NCI-H510A treated with DMSO at 0.1 percent for 48 hours (cell line): Measurements from ENCODE around the gene RBFOX2.
"Not testable (repeated sequence)": the region's sequence is repeated elsewhere in the genome, so short reads cannot be mapped to it uniquely, and the experiment has no call there.

Experiments
- DNase-seq: peaks from one replicate; lab custom pipeline; 2025; lab: John Stamatoyannopoulos, UW

Gene RBFOX2

DNA sequence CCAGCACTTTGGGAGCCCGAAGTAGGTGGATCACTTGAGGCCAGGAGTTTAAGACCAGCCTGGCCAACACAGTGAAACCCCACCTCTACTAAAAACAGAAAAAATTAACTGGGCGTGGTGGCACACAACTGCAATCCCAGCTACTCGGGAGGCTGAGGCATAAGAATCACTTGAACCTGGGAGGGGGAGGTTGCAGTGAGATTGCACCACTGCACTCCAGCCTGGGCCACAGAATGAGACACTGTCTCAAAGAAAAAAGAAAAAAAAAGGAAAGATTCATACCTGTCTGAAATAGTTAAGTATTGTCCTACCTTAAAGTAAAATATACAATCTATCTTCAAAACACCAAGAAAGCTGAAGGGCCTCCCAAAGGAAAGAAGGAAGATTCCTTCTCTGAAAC, 20.1 kb downstream of the RBFOX2 start:
- no peak for DNase-seq

DNA sequence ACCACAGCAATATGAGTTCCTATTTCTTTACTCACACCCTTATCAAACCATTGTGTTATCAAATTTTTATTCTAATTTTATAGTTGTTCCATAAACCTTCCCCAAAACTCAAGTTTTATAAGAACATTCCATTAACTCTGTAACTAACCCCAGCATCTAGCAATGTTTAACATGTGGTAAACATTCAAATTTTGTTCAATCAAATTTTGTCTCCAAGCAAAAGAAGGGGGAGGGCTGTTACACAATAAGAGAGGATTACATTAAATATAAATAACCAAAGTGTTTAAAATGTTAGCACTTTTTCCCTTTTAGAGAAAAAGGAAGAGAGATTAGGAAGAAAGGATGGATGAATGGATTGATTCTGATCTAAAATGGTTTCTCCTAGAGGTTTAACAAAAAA, 20.5 kb downstream of the RBFOX2 start:
- DNase-seq = no peak

DNA sequence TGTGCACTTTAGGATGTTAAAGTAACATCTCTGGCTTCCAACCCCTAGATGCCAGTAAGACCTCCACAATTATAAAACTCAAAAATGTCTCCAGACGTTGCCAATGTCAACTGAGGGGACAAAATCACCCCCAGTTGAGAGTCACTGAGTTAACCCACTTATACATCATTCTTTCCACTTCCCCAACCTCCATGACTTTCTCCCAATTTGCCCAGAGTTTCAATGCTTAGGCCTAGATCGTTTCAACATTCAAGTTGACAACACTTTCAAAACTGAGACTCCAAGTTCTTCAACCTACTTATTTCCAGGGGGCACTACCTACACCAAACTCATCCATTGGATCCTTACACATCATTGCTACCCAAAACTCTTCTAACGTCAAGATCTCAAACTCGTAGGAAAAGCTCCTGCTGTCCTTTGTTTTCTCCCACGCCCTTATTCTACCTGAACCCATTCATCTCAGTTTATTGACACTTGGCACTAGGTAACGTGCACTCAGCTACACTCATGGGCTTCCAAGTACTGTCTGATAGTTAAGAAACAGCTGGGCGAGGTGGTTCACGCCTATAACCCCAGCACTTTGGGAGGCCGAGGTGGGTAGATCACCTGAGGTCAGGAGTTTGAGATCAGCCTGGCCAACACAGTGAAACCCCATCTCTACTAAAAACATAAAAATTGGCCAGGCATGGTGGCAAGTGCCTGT, 24.5 kb downstream of the RBFOX2 start:
- DNase-seq = no peak

DNA sequence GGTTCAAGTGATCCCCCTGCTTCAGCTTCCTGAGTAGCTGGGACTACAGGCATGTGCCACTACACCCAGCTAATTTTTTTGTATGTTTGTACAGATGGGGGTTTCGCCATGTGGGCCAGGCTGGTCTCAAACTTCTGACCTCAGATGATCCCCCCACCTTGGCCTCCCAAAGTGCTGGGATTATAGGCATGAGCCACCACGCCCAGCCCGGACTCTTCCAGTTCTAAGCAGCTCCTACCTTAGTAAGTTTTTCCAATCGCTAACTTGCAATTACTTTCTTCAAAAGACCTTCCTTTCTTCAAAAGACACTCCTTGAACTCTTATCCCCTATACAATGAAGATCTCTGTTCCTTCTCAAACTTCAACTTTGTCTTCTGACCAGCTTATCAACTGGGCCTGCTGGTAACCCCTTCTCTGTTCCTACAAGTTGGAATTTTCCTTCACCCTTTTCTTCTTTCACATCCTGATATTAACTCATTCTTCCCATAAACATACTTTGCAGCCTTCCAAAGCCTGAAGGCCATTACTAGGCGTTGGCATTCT, 25.8 kb downstream of the RBFOX2 start:
- DNase-seq = no peak

DNA sequence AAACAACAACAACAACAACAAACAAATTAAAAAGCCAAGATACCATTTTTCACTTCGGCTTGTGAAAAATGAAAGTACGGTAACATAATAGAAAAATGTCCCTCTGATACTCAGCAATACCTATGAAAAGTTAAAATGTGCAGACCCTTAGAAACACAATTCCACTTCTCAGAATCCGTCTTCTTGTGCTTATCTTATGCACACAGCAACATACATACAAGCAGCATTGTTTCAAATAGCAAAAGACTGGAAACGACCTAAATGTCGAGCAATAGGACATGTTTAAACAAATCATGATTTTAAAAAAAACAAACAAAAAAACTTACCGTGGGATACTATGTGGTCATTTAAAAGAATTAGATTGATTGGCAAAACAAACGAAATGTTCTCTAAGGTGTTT, 26.5 kb downstream of the RBFOX2 start:
- no peak for DNase-seq

DNA sequence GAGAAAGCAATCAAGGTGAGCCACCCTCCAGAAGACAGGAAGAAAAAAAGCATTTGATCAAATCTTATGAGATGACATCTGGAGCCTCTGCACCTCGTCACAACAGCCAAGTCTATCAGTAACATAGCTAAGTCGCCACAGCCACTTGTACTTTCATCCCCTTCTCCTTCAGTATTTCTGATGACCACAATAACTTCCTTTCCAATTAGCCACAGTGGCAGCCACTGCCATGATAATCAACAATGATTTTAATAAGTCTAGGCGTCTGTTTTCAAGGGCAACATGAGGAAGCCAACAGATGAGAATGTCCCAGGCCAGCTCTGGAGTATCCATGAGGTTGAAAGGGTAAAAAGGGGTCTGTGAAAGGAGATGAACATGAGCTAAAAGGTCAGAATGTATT, 29.9 kb downstream of the RBFOX2 start:
- DNase-seq = no peak

DNA sequence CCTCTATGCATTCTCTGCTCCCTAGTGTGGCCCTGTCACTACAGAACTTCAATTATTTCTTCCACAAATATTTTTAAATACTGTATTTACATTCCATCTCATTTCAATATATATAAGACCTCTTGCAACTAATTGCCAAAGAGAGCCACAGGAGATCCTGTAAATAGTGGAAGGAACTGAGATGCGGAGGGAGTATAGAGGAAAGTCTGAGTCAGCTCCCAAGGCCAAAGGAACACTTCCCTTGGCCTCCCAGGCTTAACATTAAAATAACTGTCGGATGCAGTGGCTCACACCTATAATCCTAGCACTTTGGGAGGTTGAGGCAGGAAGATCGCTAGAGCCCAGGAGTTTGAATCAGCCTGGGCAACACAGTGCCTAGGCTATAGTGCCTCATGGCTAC, 31.2 kb downstream of the RBFOX2 start:
- no peak for DNase-seq

DNA sequence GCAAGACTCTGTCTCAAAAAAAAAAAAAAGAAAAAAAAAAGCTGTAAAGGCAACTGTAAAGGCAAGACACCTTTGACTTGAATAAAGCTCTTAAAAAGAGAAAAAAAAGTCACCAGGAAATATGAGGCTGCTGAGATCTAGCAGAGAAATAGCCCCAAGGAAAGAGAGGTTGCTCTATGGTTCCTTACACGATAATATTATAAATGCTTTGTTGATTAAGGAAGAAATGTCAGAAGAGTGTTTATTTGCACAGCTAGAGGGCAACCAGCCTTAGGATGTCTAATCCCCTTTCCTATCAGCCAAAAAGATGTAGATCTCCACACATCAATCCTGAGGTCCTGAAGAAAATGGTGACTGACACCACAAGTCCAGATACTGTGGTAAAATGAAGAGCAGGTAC, 32.0 kb downstream of the RBFOX2 start:
- DNase-seq = no peak

DNA sequence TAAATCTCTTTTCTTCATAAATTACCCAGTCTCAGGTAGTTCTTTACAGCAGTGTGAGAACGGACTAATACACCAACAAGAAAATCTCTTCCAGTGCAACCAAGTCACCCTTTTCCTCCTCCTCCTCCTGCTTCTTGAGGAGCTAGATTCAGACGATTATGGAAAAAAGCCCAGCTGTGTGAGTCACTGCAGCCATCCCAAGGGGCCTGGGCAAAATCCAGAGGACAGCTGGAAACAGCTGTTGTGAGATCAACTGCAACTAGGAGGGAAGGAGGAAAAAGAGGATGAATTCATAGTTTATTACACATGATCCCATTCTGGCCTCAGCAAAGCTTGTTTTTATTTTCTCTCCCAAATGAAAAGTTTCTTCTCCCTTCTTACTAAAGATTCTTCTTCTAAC, 32.9 kb downstream of the RBFOX2 start:
- no peak for DNase-seq

DNA sequence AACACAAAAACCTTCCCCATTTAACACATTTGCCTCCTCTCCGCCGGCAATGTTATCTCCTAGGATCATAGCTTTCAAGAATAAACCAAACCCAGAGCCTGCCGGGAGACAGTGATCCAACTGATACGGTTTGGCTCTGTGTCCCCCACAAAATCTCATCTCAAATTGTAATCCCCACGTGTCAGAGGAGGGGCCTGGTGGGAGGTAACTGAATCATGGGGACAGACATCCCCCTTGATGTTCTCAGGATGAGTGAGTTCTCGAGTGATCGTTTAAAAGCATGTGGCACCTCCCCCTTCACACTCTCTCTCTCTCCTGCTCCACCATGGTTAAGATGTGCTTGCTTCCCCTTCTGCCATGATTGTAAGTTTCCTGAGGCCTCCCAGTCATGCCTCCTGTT, 33.3 kb downstream of the RBFOX2 start:
- DNase-seq = no peak

DNA sequence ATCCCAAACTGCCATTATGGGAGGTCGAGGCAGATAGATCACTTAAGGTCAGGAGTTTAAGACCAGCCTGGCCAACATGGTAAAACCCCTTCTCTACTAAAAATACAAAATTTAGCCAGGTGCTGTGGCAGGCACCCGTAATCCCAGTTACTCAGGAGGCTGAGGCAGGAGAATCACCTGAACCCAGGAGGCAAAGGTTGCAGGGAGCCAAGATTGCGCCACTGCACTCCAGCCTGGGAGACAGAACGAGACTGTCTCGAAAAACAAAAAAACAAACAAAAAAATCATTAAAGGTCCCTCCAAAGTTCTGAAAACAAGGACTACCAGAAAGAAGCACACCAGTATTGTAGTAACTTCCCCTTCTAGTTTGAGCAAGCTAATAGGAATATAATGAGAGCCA, 34.9 kb downstream of the RBFOX2 start:
- not testable (repeated sequence) for DNase-seq

DNA sequence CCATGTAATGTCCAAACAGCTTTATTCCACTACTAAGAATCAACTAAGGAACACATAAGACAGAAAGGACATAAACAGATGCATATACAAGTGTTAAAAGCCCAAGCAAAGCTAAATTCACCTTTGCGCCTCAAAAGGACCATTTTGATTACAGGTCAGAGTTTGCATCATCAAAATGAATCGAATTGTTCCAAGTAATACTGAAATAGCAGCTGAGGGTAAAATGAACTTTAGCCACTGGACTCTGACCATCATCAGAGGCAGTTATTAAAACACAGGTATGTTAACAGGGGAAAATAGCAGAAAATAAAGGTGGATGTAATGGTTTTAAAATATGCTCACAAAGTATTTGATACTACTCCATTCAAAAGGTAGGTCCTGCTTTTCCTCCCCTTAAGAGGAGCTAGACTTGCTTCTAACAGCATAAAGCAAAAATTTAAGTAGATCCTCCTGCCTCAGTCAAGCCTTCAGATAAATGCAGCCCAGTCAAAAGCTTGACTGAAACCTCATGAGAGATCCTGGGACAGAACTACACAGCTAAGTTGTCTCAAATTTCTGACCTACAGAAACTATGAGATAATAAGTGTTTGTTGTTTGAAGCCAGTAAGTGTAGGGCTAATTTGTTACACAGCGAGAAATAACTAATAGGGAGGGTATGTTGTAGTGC, 35.4 kb downstream of the RBFOX2 start:
- DNase-seq = no peak

DNA sequence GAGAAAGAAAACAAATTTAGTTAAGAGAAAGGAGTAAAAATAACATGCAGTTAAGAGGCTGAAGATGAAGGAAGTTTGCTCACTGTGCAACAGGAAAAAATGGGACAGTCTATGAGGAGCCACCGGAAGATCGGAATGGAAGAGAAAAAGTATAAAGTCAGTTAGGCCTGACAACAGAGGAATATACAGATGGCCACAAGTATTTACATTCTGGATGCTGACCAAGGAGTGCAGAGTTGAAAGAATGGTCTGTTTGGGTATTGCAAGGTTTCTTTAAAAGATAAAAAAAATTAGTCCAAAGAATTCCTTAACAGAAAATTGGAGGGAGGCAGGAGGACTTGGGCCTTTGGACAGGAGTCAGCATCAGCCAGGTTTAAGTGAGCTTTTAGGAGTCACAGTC, 37.5 kb downstream of the RBFOX2 start:
- DNase-seq = no peak

DNA sequence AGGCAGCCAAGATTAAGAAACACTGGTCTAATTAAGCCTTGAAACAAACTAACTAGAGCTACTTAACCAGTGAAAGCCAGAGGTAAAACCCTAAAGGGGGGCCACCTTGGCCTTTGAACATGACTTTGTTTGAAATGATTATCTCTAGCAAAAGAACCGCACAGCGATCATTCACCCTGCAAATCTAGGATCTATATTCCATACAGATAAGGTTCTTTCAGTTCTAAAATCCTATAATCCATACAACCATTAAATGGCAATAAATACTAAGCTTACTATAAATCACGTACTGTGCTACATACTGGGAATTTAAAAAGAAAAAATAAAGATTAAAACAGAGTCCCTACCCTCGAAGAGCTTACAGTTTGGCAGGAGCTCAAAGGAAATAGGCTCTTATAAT, 40.6 kb downstream of the RBFOX2 start:
- no peak for DNase-seq

DNA sequence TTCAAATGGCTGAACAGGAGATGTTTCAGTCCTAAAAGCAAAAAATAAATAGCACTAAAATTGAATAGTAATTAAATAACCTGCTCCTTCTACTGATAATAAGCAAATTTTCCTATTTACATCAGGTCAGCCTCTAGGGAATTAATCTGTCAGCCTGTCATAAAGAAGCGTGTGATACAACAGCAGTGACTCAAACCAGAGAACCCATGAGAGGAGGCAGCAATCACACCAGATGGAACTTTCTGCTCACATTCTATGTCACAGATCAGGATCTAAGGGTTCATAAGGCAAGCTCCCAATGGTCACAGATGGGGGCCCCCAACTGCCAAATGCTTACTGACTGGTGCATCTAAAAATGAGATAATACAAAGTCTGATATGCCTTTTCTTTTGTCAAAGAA, 41.1 kb downstream of the RBFOX2 start:
- no peak for DNase-seq

DNA sequence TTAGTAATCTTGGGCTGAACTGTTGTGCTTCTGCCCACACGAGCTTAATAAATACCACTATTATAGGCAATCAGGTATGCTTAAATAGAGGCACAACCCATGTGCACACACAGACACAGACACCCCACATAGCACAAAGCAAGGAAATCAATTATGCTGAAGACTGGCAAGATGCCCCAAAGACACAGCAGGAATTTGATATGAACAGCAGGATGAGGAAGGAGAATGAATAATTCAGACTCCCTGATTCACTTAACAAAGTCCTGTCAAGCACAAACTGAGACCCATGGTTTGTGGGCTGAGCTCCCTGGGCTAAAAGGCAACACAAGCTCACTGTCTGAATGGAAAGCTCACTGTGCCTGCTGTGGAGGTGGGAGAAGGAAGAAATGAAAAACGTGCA, 42.5 kb downstream of the RBFOX2 start:
- no peak for DNase-seq

DNA sequence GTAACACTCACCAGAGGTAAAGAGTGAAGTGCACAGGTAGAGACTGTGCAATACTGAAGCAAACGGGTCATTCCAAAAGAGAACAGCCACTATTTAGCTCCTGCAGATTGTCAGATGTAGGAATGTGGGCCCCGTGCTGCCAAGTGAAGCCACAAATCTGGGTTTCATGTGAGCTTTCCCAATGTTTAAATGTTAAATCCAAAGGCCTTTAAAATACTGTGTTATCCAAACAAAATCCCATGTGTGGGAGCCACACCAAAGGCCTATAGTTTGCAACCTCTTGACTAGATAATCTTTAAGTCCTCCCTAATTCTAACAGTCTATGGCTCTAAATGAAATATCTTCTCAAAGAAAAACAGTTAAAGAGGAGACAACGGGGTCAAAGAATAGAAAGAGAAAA, 43.3 kb downstream of the RBFOX2 start:
- no peak for DNase-seq

DNA sequence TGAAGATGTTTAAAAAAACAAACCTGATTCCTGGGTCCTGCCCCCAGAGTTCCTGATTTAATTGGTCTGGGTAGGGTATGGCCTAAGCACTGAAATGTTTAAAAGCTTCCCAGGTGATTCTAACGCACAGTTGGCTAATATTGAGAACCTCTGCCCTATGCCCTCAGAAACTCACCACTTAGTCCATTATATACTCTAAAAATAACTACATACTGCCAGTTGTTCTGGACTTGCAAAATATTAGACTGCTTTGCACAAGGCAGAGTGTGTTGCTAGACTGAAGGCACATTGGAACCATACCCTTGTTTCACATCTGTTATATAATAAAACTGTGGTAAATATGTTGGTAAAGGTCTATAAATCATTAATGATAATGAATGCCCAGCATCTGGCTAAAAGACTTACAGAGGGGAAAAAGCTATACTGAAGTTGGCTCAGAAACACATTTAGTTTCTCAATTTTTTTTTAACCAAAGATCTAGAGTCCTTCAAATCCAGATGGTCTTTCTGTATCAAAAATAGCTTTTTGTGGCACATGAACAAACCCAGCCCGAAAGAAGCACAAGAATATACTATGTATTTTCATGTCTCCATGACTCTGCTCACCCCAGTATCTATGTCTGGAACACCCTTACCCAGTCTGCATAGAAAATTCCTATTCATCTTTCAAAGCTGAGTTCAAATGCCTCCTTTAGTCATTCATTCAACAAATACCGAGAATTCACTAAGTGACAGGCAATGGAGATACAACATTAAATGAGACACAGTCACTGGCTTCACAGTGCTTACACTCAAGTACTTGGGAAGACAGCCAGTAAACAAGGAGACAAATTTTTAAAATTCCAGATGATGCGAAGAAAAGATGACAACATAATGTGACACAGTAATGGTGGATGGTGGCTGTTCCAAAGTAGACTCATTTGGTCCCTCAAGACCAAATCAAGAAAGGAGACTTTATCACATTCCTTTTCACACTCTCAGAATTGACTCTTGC, 44.1 kb downstream of the RBFOX2 start:
- no peak for DNase-seq

DNA sequence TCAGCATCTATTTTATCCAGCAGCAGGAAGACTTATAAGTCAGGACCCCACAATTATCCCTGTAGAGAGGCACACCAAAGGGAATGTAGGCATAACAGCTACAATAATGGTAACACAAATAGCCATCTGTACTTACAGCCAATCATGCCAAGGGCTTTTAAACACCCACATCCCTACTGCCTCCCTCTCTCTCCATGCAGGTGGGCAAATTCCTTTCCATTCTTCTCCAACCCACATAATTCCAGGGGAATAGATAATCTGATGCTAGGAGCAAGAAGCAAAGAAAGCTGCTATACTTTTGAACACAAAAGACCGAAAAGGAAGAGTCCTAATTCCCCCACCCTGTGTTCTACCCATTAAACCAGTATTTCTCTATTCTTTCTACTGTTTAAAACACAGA, 46.7 kb downstream of the RBFOX2 start:
- DNase-seq = no peak

DNA sequence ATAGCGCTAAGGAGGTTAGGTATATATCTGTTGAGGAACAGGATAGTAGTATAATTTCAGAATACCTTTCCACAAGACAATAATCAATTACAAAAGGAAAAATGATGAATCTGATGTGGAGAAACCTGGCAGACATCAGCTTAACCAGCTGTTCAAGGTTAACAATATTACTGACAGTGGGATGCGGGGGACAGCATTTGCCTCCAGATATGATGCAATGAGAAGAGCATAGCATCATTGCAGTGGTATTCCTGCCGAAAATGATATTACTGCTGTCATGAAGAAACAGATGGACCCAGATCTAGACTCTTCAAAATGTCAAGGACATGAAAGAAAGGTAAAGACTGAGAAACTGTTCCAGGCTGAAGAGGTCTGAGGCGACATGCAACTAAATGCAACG, 49.7 kb downstream of the RBFOX2 start:
- DNase-seq = no peak

DNA sequence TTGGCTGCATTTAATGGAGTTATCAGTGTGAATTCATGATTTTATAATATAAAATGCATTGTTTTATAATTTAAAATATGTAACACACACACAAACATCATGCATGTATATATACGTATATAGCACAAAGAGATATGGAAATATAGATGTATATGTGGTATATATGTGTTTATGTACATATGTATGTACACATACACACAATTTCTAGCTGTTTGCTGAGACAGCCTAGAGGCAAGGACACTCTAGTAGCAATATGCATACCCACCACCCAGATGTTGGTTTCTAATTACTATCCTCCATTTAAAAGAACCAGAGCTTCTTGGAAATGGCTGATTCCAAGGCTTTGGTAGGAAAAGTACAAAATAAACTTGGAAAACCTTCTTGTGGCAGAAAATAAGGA, 50.4 kb downstream of the RBFOX2 start:
- DNase-seq = no peak

DNA sequence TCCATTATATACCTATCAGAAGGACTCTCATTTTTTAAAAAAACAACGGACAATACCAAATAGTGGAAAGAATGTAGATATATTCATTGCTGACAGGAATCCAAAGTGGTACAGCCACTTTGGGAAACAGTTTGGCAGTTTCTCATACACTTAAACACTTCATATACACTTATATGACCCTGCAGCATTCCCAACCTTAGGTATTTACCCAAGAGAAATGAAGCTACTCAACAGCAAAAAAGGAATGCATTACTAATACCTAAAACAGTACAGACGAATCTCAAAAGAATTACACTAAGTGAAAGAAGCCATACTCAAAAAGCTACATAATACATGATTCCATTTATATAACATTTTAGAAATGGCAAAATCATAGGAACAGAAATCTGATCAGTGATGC, 51.5 kb downstream of the RBFOX2 start:
- no peak for DNase-seq

DNA sequence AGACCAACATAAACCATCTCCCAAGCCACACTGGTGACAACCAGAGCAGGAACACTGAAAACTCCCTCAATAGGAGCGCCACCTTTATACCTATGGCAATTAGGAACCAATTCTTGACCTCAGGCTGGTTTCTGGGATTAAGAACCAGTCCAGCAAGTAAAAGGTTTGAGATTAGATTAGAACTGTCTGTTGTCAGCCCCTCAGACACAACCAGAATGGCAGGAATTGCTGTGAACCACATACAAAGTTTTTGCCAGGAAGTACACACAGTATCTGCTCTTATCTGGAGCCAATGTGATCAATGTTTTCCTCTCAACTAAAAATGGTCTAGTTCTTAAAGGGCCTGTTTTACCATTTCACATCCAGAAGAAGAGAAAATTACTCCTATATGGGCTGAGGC, 55.2 kb downstream of the RBFOX2 start:
- no peak for DNase-seq
